Measurements from ENCODE around the gene PRDM2. TPM values are rescaled to one million over a fixed set of nuclear protein-coding genes. Genes with fewer than 3 reads are reported as not detected.

PRDM2 gene
- total RNA-seq, 1 donor from 2014 or later, result 44.3 TPM

- Mint-ChIP-seq H3K36me3 (ENCODE audit: insufficient read depth) (peaks cover 2% of the 10 kb centered on the region), H3K4me1 (ENCODE audit: low read depth) (no peaks in the 10 kb centered on the region), H3K4me3 (ENCODE audit: low read depth) (no peak overlapping the region), H3K9me3 (ENCODE audit: low read depth) (peaks cover 4% of the 10 kb centered on the region), H3K27me3 (no peaks in the 10 kb centered on the region), H3K27ac (no peak overlapping the region)
- no peak for DNase-seq (ENCODE audit: low spot score, unreplicated experiment)
- no peak for TF ChIP-seq CTCF (IDR thresholded peaks at IDR 0.05; ENCODE audit: unreplicated experiment)
Observed at GRCh38 chr1:13663969-13664368, 36.0 kb upstream of the PRDM2 start.

- no peak for TF ChIP-seq CTCF (IDR thresholded peaks at IDR 0.05; ENCODE audit: unreplicated experiment)
- DNase-seq (ENCODE audit: low spot score, unreplicated experiment), result no peak
- Mint-ChIP-seq H3K27me3 (no peaks in the 10 kb centered on the region), H3K4me1 (ENCODE audit: low read depth) (no peaks in the 10 kb centered on the region), H3K9me3 (ENCODE audit: low read depth) (peaks cover under 1% of the 10 kb centered on the region), H3K36me3 (ENCODE audit: insufficient read depth) (no peaks in the 10 kb centered on the region), H3K27ac (no peak overlapping the region), H3K4me3 (ENCODE audit: low read depth) (no peak overlapping the region)
Observed at GRCh38 chr1:13664451-13664850, 35.5 kb upstream of the PRDM2 start.

DNA sequence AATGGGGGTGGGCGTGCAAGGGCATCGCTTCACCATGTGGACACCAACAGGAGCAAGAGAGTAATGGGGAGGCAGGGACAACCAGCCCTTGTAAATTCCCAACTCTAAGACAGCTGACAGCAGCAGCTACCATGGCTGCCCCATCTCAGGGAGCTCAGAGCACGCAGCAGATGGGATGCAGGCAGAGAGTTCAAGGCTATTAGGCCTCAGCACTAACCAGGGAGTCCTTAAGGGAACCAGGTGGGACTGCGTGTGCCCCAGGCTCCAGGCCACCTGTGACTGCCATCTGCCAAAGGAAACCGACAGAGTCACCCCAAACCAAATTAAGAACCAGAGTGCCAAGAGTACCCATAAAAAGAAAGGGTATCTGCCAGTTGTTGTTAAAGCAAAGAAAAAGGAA lies 33.7 kb upstream of the PRDM2 start:
- no peak overlapping the region for H3K4me3 Mint-ChIP-seq (ENCODE audit: low read depth)
- TF ChIP-seq CTCF (IDR thresholded peaks at IDR 0.05; ENCODE audit: unreplicated experiment), result no peak
- no peaks in the 10 kb centered on the region for H3K27me3 Mint-ChIP-seq
- H3K9me3 Mint-ChIP-seq (ENCODE audit: low read depth), result no peaks in the 10 kb centered on the region
- no peak for DNase-seq (ENCODE audit: low spot score, unreplicated experiment)
- H3K4me1 Mint-ChIP-seq (ENCODE audit: low read depth), result no peaks in the 10 kb centered on the region
- H3K36me3 Mint-ChIP-seq (ENCODE audit: insufficient read depth), result no peaks in the 10 kb centered on the region
- H3K27ac Mint-ChIP-seq, result peak overlapping the region; percentile 73

- Mint-ChIP-seq H3K9me3 (ENCODE audit: low read depth) (no peaks in the 10 kb centered on the region), H3K4me3 (ENCODE audit: low read depth) (no peak overlapping the region), H3K27me3 (no peaks in the 10 kb centered on the region), H3K4me1 (ENCODE audit: low read depth) (no peaks in the 10 kb centered on the region), H3K36me3 (ENCODE audit: insufficient read depth) (no peaks in the 10 kb centered on the region), H3K27ac (no peak overlapping the region)
- DNase-seq (ENCODE audit: low spot score, unreplicated experiment), result no peak
- TF ChIP-seq CTCF (IDR thresholded peaks at IDR 0.05; ENCODE audit: unreplicated experiment), result no peak
Observed at GRCh38 chr1:13667691-13668090, 32.3 kb upstream of the PRDM2 start.

- no peaks in the 10 kb centered on the region for H3K4me1 Mint-ChIP-seq (ENCODE audit: low read depth)
- no peaks in the 10 kb centered on the region for H3K9me3 Mint-ChIP-seq (ENCODE audit: low read depth)
- no peak overlapping the region for H3K27ac Mint-ChIP-seq
- peaks cover 25% of the 10 kb centered on the region for H3K27me3 Mint-ChIP-seq
- DNase-seq (ENCODE audit: low spot score, unreplicated experiment), result no peak
- H3K4me3 Mint-ChIP-seq (ENCODE audit: low read depth), result no peak overlapping the region
- TF ChIP-seq CTCF (IDR thresholded peaks at IDR 0.05; ENCODE audit: unreplicated experiment), result no peak
- no peaks in the 10 kb centered on the region for H3K36me3 Mint-ChIP-seq (ENCODE audit: insufficient read depth)
Observed at GRCh38 chr1:13674377-13674776, 25.6 kb upstream of the PRDM2 start.
